GM12872 (cell line): Measurements from ENCODE around the gene RNF38.

Source experiments
- CTCF ChIP-seq: IDR thresholded peaks from 3 replicates; pipeline ENCODE4 v1.5.1; 2011; ENCODE audit warnings: low read depth, mild to moderate bottlenecking, low read length, moderate library complexity; ENCODE audit not compliant: insufficient read depth

RNF38 gene

DNA sequence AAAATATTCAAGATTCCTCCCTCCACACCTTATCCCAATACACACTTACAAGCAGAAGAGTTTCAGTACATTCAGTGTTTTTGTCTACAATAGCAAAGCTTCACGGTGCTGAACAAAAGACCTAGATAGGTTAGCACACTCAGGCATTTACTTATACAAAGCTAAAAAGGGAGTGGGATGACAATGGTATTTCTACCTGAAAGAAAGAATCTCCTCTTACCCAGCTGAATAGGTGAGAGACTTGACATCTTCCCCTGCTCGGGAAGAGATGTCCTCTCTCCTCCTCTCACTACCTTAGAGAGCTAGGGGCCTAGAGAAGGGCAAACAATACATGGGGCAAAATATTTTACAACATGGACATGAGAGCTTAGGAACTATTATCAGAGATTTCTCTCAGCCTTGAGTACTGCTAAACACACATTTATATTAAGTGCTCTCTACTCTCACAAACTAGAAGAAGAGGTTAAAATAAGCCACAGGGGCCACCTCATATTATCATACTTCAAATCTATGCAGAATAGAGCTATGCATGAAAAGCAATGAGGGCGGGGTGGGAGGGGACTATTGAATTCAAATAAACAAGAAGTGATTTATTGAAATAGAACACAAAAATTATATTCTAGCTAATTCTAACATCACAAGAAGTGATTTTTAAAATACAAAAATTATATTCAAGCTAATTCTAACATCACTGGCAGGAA is 38.6 kb upstream of the RNF38 start:
- TF ChIP-seq CTCF = no peak

- no peak for TF ChIP-seq CTCF
Observed at GRCh38 chr9:36437790-36438189, 37.7 kb upstream of the RNF38 start.

DNA sequence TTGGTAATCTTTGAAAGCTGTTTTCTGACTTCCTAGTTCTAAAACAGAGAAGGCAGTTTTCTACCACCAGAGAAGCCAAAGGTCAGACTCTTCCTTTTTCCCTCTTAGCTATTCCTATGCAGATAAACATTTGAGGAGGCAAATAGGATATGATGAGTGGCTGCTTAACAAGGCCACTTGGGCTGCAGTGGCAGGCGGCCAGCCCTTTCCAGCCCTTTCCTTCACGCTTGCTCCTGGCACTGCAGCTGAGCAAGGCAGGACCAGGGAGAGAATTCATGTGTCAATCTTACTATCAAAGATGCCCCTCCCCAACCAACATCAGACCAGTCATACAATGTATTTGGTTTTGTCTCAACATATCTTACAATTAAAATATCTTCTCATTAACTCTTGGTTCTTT is 36.8 kb upstream of the RNF38 start:
- TF ChIP-seq CTCF = no peak

GRCh38 chr9:36433386-36433785 is 33.3 kb upstream of the RNF38 start:
- no peak for TF ChIP-seq CTCF

- TF ChIP-seq CTCF = no peak
Observed at GRCh38 chr9:36431078-36431477, 31.0 kb upstream of the RNF38 start.

DNA sequence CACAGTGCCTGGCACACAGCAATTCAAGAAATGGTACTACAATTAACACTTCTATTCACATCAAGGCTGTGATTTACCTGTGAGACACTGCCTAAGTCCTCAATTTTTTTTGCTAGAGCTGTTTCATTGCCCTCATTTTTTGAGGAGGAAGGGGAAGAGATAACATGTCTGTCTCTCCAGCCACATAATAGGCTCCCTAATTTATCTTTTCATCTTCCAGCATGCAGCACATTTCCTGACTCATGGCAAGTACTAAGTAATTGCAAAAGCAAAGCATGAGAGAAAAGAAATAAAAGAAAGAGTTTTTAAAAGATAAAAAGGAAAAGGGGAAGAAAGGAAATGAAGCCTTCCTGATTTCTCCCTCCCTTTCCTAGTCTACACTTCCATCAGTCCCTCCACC is 26.9 kb upstream of the RNF38 start:
- no peak for TF ChIP-seq CTCF

GRCh38 chr9:36426348-36426747 is 26.3 kb upstream of the RNF38 start:
- no peak for TF ChIP-seq CTCF
